CMK (cell line): Measurements from ENCODE around the gene ANGPTL4.
"Not testable (repeated sequence)": the region's sequence is repeated elsewhere in the genome, so short reads cannot be mapped to it uniquely, and the experiment has no call there.

Experiments
- DNase-seq: peaks from one replicate; pipeline ENCODE4 v3.0.0-alpha.2; 2010; ENCODE audit warnings: low read depth

Gene ANGPTL4

GRCh38 chr19:8361921-8362793 lies 1.8 kb upstream of the ANGPTL4 start:
- no peak for DNase-seq

- DNase-seq, result no peak
These were observed 2.2 kb downstream of the ANGPTL4 start for GRCh38 chr19:8366121-8366581.

- DNase-seq, result no peak
These were observed 3.0 kb downstream of the ANGPTL4 start for GRCh38 chr19:8366961-8367326.

GRCh38 chr19:8367327-8368001 lies 3.5 kb downstream of the ANGPTL4 start:
- DNase-seq, result no peak

GRCh38 chr19:8370176-8371010 lies 6.4 kb downstream of the ANGPTL4 start:
- no peak for DNase-seq

- DNase-seq, result peak; percentile 73
These were observed 7.3 kb downstream of the ANGPTL4 start for GRCh38 chr19:8371011-8371804.

GRCh38 chr19:8373867-8374813 lies 10.2 kb downstream of the ANGPTL4 start:
- DNase-seq, result no peak

GRCh38 chr19:8375766-8376165 lies 11.8 kb downstream of the ANGPTL4 start:
- DNase-seq, result not testable (repeated sequence)

- DNase-seq, result not testable (repeated sequence)
These were observed 12.5 kb downstream of the ANGPTL4 start for GRCh38 chr19:8376373-8376974.

- DNase-seq, result no peak
These were observed 13.6 kb downstream of the ANGPTL4 start for GRCh38 chr19:8377598-8377997.

GRCh38 chr19:8379156-8379891 lies 15.4 kb downstream of the ANGPTL4 start:
- not testable (repeated sequence) for DNase-seq

- not testable (repeated sequence) for DNase-seq
These were observed 20.6 kb downstream of the ANGPTL4 start for GRCh38 chr19:8384569-8384968.

GRCh38 chr19:8385103-8385502 lies 21.1 kb downstream of the ANGPTL4 start:
- not testable (repeated sequence) for DNase-seq

- not testable (repeated sequence) for DNase-seq
These were observed 21.6 kb downstream of the ANGPTL4 start for GRCh38 chr19:8385566-8385965.

GRCh38 chr19:8386419-8386818 lies 22.5 kb downstream of the ANGPTL4 start:
- DNase-seq, result not testable (repeated sequence)

- DNase-seq, result no peak
These were observed 23.0 kb downstream of the ANGPTL4 start for GRCh38 chr19:8386990-8387389.

- DNase-seq, result no peak
These were observed 24.0 kb downstream of the ANGPTL4 start for GRCh38 chr19:8387688-8388611.

GRCh38 chr19:8388612-8388958 lies 24.6 kb downstream of the ANGPTL4 start:
- no peak for DNase-seq
